ENCODE data around the gene LRP1B.

The LRP1B gene

DNA sequence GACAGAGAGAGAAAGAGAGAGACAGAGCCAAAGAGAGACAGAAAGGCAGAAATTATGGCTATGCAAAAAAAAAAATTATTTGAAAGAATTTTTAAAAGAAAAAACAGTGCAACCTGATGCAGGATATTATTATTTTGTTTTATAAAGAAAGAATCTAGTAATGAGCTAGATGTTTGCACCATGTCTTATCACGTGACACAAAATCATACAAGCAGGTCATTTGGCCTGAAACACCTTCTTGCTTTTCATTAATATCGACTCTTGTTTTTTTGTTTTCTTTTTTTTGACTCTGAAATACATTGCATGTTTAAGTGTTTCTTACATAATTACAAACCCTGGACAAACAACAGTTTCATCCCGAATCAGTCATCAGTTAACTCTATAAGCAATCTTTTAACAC lies 606.0 kb downstream of the LRP1B start:
- no peaks in the 10 kb centered on the region for H3K27me3 ChIP-seq (ENCODE audit: low read depth, low read length)
- H3K27ac ChIP-seq (ENCODE audit: low read length), result no peak overlapping the region
- no peak overlapping the region for H3K4me3 ChIP-seq (ENCODE audit: low read depth in 1 of 2, low read length in 2 of 2)
- no peaks in the 10 kb centered on the region for H3K9me3 ChIP-seq (ENCODE audit: control insufficient read depth in 1 of 2, low read length in 2 of 2)
- H3K36me3 ChIP-seq (ENCODE audit: control insufficient read depth in 1 of 2, insufficient read depth in 2 of 2, low read length in 2 of 2), result no peaks in the 10 kb centered on the region
- H3K4me1 ChIP-seq (ENCODE audit: control insufficient read depth in 1 of 2, insufficient read depth in 2 of 2, low read length in 2 of 2), result no peaks in the 10 kb centered on the region

DNA sequence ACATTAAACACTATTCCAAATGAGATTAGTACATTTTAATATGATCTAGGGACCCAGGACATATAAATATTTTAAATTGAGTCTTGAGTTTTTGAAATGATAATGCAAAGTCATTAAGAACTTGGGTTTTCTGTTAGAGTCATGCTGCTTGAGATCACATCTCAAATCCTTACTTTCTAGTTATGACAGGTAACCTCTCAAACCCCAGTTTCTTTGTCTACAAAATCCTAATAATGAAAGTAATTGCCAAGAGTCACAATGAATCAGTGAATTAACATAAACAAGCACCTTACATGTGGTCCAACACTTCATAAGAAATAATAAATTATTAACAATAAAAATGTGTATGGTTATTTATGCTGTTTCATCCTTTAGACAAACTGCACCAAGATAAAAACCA lies 607.6 kb downstream of the LRP1B start:
- H3K27ac ChIP-seq (ENCODE audit: low read length), result no peak overlapping the region
- no peaks in the 10 kb centered on the region for H3K4me1 ChIP-seq (ENCODE audit: control insufficient read depth in 1 of 2, insufficient read depth in 2 of 2, low read length in 2 of 2)
- H3K9me3 ChIP-seq (ENCODE audit: control insufficient read depth in 1 of 2, low read length in 2 of 2), result no peaks in the 10 kb centered on the region
- no peaks in the 10 kb centered on the region for H3K36me3 ChIP-seq (ENCODE audit: control insufficient read depth in 1 of 2, insufficient read depth in 2 of 2, low read length in 2 of 2)
- H3K4me3 ChIP-seq (ENCODE audit: low read depth in 1 of 2, low read length in 2 of 2), result no peak overlapping the region
- no peaks in the 10 kb centered on the region for H3K27me3 ChIP-seq (ENCODE audit: low read depth, low read length)

DNA sequence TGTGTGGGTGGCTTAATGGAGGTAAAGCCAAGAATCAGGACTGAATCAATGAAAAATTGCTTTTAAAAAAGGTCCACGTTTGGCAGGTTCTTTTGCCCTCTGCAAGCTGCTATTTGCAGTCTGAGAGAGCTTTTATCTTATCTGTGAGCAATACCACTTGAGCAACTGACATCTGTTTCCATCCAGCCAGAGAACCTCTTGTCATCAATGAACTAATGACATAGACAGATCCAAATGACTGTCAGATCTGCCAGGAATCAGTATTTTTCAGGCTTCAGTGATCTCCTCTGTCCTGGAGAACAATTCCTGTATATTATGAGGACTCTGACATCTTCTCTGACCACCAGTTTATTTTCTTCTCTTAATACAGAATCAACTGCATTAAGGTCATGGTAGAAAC lies 608.1 kb downstream of the LRP1B start:
- Histone ChIP-seq H3K9me3 (ENCODE audit: control insufficient read depth in 1 of 2, low read length in 2 of 2) (no peaks in the 10 kb centered on the region), H3K27me3 (ENCODE audit: low read depth, low read length) (no peaks in the 10 kb centered on the region), H3K27ac (ENCODE audit: low read length) (no peak overlapping the region), H3K4me3 (ENCODE audit: low read depth in 1 of 2, low read length in 2 of 2) (no peak overlapping the region), H3K4me1 (ENCODE audit: control insufficient read depth in 1 of 2, insufficient read depth in 2 of 2, low read length in 2 of 2) (no peaks in the 10 kb centered on the region), H3K36me3 (ENCODE audit: control insufficient read depth in 1 of 2, insufficient read depth in 2 of 2, low read length in 2 of 2) (no peaks in the 10 kb centered on the region)

DNA sequence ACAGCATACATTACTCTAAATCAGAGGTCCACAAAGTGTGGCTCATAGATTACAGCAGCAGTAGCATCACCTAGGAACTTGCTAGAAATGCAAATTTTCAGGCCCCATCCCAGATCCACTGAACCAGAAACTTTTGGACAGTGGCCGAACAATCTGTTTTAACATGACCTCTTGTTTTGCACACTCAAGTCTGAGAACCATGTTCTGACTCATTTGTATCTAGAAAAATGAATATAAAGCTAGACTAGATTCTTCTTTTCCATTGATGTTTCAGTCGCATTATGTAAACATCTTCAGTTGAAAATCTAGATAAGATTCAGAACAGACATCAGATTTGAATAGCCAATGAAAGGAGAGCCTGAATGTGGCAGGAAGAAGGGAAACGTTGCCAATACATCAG lies 608.8 kb downstream of the LRP1B start:
- H3K4me3 ChIP-seq (ENCODE audit: low read depth in 1 of 2, low read length in 2 of 2), result no peak overlapping the region
- H3K4me1 ChIP-seq (ENCODE audit: control insufficient read depth in 1 of 2, insufficient read depth in 2 of 2, low read length in 2 of 2), result no peaks in the 10 kb centered on the region
- no peaks in the 10 kb centered on the region for H3K9me3 ChIP-seq (ENCODE audit: control insufficient read depth in 1 of 2, low read length in 2 of 2)
- H3K36me3 ChIP-seq (ENCODE audit: control insufficient read depth in 1 of 2, insufficient read depth in 2 of 2, low read length in 2 of 2), result no peaks in the 10 kb centered on the region
- H3K27me3 ChIP-seq (ENCODE audit: low read depth, low read length), result no peaks in the 10 kb centered on the region
- H3K27ac ChIP-seq (ENCODE audit: low read length), result no peak overlapping the region

DNA sequence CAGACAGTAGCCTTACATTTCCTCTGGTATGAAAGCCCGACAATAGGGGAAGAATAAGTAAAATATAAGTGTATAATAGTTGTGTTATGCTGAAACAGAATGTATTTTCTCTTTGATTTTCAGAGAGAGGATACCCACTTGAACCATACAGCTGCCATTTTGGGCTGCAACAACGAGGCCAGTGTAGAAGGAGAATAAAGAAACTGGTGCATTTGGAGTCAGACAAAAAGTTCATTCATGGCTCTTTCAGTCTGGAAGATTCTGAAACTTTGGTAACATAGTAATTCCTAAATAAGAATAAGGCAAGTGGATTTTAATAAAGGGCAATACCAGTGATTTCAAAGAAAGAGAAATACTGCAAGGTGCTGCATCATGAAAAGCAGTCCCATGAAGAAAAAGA lies 610.9 kb downstream of the LRP1B start:
- no peak overlapping the region for H3K27ac ChIP-seq (ENCODE audit: low read length)
- H3K4me1 ChIP-seq (ENCODE audit: control insufficient read depth in 1 of 2, insufficient read depth in 2 of 2, low read length in 2 of 2), result no peaks in the 10 kb centered on the region
- no peaks in the 10 kb centered on the region for H3K36me3 ChIP-seq (ENCODE audit: control insufficient read depth in 1 of 2, insufficient read depth in 2 of 2, low read length in 2 of 2)
- H3K9me3 ChIP-seq (ENCODE audit: control insufficient read depth in 1 of 2, low read length in 2 of 2), result no peaks in the 10 kb centered on the region
- H3K4me3 ChIP-seq (ENCODE audit: low read depth in 1 of 2, low read length in 2 of 2), result no peak overlapping the region
- H3K27me3 ChIP-seq (ENCODE audit: low read depth, low read length), result no peaks in the 10 kb centered on the region

DNA sequence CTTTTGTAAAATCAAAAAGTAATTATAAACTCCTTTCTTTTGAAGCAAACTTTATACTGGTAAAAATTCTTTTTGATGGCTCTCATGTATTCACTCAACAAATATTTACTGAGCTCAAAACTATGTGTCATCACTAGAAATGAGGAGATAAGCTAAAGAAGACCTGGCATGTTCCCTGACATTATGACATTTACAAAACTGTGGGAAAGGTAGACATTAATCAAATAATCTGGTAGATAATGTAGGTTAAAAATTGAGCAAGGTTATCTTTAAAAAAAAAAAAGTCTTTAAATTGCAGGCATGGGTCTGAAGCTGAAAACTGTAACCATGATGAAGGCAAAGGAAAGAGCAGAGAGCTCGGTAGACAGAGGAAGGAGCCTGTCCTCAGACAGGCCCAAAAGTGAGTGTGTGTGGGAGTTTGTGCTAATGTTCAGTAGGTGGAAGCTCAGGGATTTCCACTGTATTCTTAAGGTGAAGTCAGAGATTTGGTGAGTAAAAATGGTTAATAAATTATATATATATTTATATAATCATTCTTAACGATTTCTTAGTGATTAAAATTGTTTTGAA lies 612.9 kb downstream of the LRP1B start:
- H3K4me1 ChIP-seq (ENCODE audit: control insufficient read depth in 1 of 2, insufficient read depth in 2 of 2, low read length in 2 of 2), result no peaks in the 10 kb centered on the region
- H3K36me3 ChIP-seq (ENCODE audit: control insufficient read depth in 1 of 2, insufficient read depth in 2 of 2, low read length in 2 of 2), result no peaks in the 10 kb centered on the region
- H3K4me3 ChIP-seq (ENCODE audit: low read depth in 1 of 2, low read length in 2 of 2), result no peak overlapping the region
- no peaks in the 10 kb centered on the region for H3K27me3 ChIP-seq (ENCODE audit: low read depth, low read length)
- H3K9me3 ChIP-seq (ENCODE audit: control insufficient read depth in 1 of 2, low read length in 2 of 2), result no peaks in the 10 kb centered on the region
- H3K27ac ChIP-seq (ENCODE audit: low read length), result no peak overlapping the region

DNA sequence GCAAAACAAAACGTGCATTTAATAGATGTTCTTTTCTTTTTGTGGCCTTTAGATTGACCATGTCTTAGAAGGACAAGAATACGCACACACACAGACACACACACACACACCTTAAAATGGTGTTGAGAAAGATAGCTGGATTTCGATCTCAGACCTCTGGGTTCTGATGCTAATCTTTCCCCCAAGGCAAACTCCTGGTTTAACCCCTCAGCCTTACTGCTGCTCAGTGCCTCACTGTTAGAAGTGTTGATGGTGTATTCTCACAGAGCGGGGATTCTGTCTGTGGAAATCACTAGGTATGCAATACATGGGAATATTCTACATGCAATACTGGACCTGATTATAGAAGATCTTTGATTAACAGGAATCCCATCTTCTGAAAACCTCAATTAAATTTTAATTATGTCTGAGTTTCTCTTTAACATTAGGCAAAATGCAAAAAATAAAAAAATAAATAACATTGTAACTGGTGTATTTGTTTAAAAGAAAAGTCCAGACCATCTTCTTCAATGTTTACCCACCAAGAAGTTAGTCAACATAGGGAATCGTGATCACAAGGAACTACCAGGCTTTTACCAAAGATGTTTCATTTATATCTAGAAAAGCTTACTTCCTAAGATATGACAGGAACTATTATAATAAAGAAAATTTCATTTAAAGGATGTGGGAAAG lies 613.5 kb downstream of the LRP1B start:
- no peak overlapping the region for H3K27ac ChIP-seq (ENCODE audit: low read length)
- no peaks in the 10 kb centered on the region for H3K4me1 ChIP-seq (ENCODE audit: control insufficient read depth in 1 of 2, insufficient read depth in 2 of 2, low read length in 2 of 2)
- no peaks in the 10 kb centered on the region for H3K36me3 ChIP-seq (ENCODE audit: control insufficient read depth in 1 of 2, insufficient read depth in 2 of 2, low read length in 2 of 2)
- no peaks in the 10 kb centered on the region for H3K27me3 ChIP-seq (ENCODE audit: low read depth, low read length)
- no peaks in the 10 kb centered on the region for H3K9me3 ChIP-seq (ENCODE audit: control insufficient read depth in 1 of 2, low read length in 2 of 2)
- H3K4me3 ChIP-seq (ENCODE audit: low read depth in 1 of 2, low read length in 2 of 2), result no peak overlapping the region

DNA sequence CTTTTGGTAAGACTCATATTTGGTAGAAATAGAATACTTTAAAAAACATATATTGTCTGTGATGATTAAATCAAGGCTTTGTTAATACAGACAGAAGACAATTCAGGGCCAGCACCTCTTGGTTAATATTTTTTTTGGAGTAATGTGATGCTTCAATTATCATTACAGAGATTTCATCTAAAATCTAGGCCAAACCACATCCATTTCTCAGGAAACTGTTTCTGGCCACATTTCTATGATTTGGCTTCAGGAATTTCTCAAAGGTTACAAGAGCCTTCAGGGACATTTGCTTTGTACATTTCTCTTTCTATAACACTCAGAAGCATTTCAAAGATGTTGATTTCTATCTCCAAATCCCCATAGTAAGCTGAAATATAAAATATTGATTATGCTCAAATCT lies 614.9 kb downstream of the LRP1B start:
- Histone ChIP-seq H3K4me3 (ENCODE audit: low read depth in 1 of 2, low read length in 2 of 2) (no peak overlapping the region), H3K36me3 (ENCODE audit: control insufficient read depth in 1 of 2, insufficient read depth in 2 of 2, low read length in 2 of 2) (no peaks in the 10 kb centered on the region), H3K27ac (ENCODE audit: low read length) (no peak overlapping the region), H3K4me1 (ENCODE audit: control insufficient read depth in 1 of 2, insufficient read depth in 2 of 2, low read length in 2 of 2) (no peaks in the 10 kb centered on the region), H3K9me3 (ENCODE audit: control insufficient read depth in 1 of 2, low read length in 2 of 2) (no peaks in the 10 kb centered on the region), H3K27me3 (ENCODE audit: low read depth, low read length) (no peaks in the 10 kb centered on the region)

DNA sequence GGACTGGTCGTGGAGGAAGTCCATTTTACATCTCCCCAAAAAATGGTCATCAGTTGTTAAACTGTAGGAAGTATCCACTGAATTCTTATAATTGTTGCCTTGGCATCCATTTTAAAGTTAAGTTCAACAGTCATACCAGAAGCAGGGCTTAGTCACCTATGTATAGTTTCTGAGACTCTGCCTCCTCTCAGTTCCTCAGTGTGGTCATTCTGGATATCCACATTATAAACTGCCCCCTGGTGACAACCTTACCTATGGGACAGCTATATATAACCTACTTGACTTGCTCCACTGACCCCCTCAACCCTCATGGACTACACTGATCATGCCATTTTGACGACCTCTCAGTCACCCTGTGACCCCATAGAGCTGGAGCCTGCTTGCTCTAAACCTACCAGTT lies 617.0 kb downstream of the LRP1B start:
- Histone ChIP-seq H3K9me3 (ENCODE audit: control insufficient read depth in 1 of 2, low read length in 2 of 2) (no peaks in the 10 kb centered on the region), H3K27me3 (ENCODE audit: low read depth, low read length) (no peaks in the 10 kb centered on the region), H3K27ac (ENCODE audit: low read length) (no peak overlapping the region), H3K36me3 (ENCODE audit: control insufficient read depth in 1 of 2, insufficient read depth in 2 of 2, low read length in 2 of 2) (no peaks in the 10 kb centered on the region), H3K4me3 (ENCODE audit: low read depth in 1 of 2, low read length in 2 of 2) (no peak overlapping the region), H3K4me1 (ENCODE audit: control insufficient read depth in 1 of 2, insufficient read depth in 2 of 2, low read length in 2 of 2) (no peaks in the 10 kb centered on the region)

DNA sequence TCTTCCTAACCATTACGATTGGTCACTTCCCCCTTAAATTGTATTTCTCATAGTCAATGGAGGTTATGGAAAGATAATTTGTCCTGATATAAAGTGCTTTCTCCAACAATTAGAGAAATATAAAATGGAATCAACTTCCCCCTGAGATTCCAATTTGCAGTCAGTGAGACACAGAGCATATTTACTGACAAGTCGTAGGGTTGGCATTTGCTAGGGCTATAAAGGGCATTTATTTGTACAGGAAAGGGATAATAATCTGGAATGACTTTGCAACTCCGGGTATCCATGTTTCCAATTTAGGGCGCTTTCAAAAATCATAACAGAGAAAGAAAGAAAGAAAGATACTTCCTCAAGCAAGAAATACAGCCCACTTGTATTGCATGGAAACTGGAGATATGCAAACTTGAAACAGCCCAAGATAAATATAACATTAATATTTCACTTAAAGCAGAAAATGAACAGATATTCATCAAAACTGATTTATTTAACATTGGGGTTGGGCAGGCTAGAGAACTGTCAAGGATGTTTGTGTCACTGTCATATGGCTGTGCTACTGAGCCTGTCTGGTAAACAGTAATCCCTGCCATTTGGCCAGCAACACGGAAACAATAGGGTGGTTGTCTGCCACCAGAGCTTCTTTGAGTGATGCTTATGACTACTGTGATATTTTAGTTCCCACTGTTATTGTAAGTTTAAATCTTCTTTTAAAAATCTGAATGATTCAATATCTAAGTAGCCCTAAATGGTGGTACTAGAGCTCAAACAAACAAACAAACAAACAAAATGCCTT lies 621.8 kb downstream of the LRP1B start:
- Histone ChIP-seq H3K4me1 (ENCODE audit: control insufficient read depth in 1 of 2, insufficient read depth in 2 of 2, low read length in 2 of 2) (no peaks in the 10 kb centered on the region), H3K4me3 (ENCODE audit: low read depth in 1 of 2, low read length in 2 of 2) (no peak overlapping the region), H3K9me3 (ENCODE audit: control insufficient read depth in 1 of 2, low read length in 2 of 2) (no peaks in the 10 kb centered on the region), H3K27me3 (ENCODE audit: low read depth, low read length) (no peaks in the 10 kb centered on the region), H3K36me3 (ENCODE audit: control insufficient read depth in 1 of 2, insufficient read depth in 2 of 2, low read length in 2 of 2) (no peaks in the 10 kb centered on the region), H3K27ac (ENCODE audit: low read length) (no peak overlapping the region)

DNA sequence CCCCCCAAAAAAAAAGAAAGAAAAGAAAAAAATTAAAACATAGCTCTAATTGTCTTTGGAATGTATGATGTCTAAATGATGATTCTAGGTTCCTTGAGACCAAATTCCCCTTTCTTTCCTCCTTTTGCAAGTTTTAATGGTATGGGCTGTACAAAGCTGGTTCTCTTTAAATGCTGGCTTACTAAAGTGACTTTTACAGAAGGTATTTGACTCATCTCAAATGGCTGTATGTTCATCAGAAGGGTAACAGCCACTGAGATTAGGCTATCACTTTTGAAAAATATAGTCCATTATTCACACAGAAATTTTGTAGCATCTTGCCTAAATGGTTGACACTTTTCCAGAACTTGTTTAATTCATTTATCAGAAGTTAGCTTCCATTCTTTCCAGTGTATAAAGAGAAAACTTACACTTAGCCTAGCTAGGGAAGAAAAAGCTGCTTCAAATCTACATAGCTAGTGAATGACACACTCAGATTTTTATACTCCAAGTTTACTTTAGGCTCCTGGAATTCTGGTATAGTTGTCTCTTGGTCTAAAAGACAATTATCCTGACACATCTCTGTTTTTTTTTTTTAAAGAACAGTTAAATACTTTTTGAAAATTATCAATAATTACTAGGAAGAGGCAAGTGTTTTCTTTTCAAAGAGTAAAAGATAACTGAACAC lies 622.6 kb downstream of the LRP1B start:
- H3K4me1 ChIP-seq (ENCODE audit: control insufficient read depth in 1 of 2, insufficient read depth in 2 of 2, low read length in 2 of 2), result no peaks in the 10 kb centered on the region
- H3K9me3 ChIP-seq (ENCODE audit: control insufficient read depth in 1 of 2, low read length in 2 of 2), result no peaks in the 10 kb centered on the region
- no peak overlapping the region for H3K27ac ChIP-seq (ENCODE audit: low read length)
- H3K36me3 ChIP-seq (ENCODE audit: control insufficient read depth in 1 of 2, insufficient read depth in 2 of 2, low read length in 2 of 2), result no peaks in the 10 kb centered on the region
- no peaks in the 10 kb centered on the region for H3K27me3 ChIP-seq (ENCODE audit: low read depth, low read length)
- no peak overlapping the region for H3K4me3 ChIP-seq (ENCODE audit: low read depth in 1 of 2, low read length in 2 of 2)

All from muscle layer of duodenum (tissue), 2 donors.